ENCODE data around the gene TMEM60. TPM values are rescaled to one million over a fixed set of nuclear protein-coding genes. Genes with fewer than 3 reads are reported as not detected.

Gene TMEM60
- total and polyA plus RNA-seq, 2 of the 13 experiments (the other 11 are each of a cell fraction or from before 2014, with no cell fraction given), result 25.6 to 27.7 TPM

GRCh38 chr7:77833136-77833535, 34.9 kb upstream of the TMEM60 start (continued):
- TF ChIP-seq ELF4 (CRISPR knock-in tag; IDR thresholded peaks at IDR 0.05; ENCODE audit: borderline replicate concordance) (no peak), ZNF24 (IDR thresholded peaks at IDR 0.05) (no peak), DNMT1 (CRISPR knock-in tag; IDR thresholded peaks at IDR 0.05) (no peak), THYN1 (CRISPR knock-in tag; IDR thresholded peaks at IDR 0.05; ENCODE audit: borderline replicate concordance, low read depth) (no peak), NFKBIZ (CRISPR knock-in tag; IDR thresholded peaks at IDR 0.05) (no peak), FOXJ3 (CRISPR knock-in tag; IDR thresholded peaks at IDR 0.05; ENCODE audit: borderline replicate concordance) (no peak), RARG (CRISPR knock-in tag; IDR thresholded peaks at IDR 0.05; ENCODE audit: low read depth) (no peak), SOX5 (CRISPR knock-in tag; IDR thresholded peaks at IDR 0.05; ENCODE audit: borderline replicate concordance) (no peak)
- TF ChIP-seq, protein P1, sequence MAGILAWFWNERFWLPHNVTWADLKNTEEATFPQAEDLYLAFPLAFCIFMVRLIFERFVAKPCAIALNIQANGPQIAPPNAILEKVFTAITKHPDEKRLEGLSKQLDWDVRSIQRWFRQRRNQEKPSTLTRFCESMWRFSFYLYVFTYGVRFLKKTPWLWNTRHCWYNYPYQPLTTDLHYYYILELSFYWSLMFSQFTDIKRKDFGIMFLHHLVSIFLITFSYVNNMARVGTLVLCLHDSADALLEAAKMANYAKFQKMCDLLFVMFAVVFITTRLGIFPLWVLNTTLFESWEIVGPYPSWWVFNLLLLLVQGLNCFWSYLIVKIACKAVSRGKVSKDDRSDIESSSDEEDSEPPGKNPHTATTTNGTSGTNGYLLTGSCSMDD (CRISPR knock-in tag; IDR thresholded peaks at IDR 0.05), result no peak

DNA sequence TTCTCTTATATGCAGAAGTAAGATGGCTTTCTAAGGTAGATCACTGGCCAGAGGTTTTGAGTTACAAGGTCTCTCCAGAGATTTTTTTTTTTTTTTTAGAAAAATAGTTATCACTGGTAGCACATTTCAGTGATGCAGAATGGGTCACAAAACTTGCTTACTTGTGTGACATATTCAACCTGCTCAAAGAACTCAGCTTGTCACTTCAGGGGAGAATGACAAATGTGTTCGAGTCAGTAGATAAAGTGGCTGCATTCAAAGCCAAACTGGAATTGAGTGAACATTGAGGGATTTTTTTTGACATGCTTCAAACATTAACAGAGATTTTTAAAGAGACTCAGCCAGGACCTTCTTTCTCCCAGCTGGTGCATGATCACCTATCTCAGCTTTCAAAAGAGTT, 33.7 kb upstream of the TMEM60 start:
- no peak overlapping the region for H3K27ac ChIP-seq (ENCODE audit: extremely low read length, insufficient read depth, low read length)
- H3K27me3 ChIP-seq (ENCODE audit: control insufficient read depth in 1 of 2, insufficient read depth in 2 of 2, low read length in 2 of 2), result no peaks in the 10 kb centered on the region
- H3K79me2 ChIP-seq (ENCODE audit: insufficient read depth, low read length), result no peaks in the 10 kb centered on the region
- no peak overlapping the region for H3K4me3 ChIP-seq (replicated peaks in 1 of 3; ENCODE audit: insufficient read depth in 1 of 3, low read depth in 2 of 3, low read length in 3 of 3)
- no peak for FAIRE-seq
- no peak overlapping the region for H3K4me2 ChIP-seq (ENCODE audit: low read depth, low read length)
- in situ Hi-C loops (cut with HindIII; ENCODE audit: extremely low pct_ligation_motif_present, low pct_unique_long_range_greater_than_20kb) (no loop called here), intact Hi-C loops (cut with micrococcal nuclease; ENCODE audit: unreplicated experiment) (no loop called here)
- BruUV-seq (replicated peaks), result no TSS peak
- H3K36me3 ChIP-seq (replicated peaks in 1 of 2; ENCODE audit: control insufficient read depth in 1 of 2, insufficient read depth in 2 of 2, low read length in 2 of 2), result no peaks in the 10 kb centered on the region
- H4K20me1 ChIP-seq (ENCODE audit: insufficient read depth, low read length), result no peaks in the 10 kb centered on the region
- no peaks in the 10 kb centered on the region for H3K9me3 ChIP-seq (ENCODE audit: low read length)
- CTCF ChIA-PET (ENCODE audit: low intra/inter-chr PET ratio, low total read pairs), result no interaction called here
- H2AFZ ChIP-seq (ENCODE audit: low read length), result no peak overlapping the region
- DNase-seq (ENCODE audit: low spot score), result no peak
- H3K4me1 ChIP-seq (ENCODE audit: insufficient read depth, low read length), result peaks cover 11% of the 10 kb centered on the region
- WGBS (ENCODE audit: low lambda C conversion rate), result 84% methylated on average over 1 of the region's 1 CpG
- ATAC-seq, result no peak
- no peak overlapping the region for H3K9ac ChIP-seq (ENCODE audit: insufficient read depth, low read depth, low read length)
- POLR2A ChIA-PET, result no interaction called here
- TF ChIP-seq ZNF556 (CRISPR knock-in tag; IDR thresholded peaks at IDR 0.05; ENCODE audit: borderline replicate concordance), result no peak
- no peak for TF ChIP-seq SSRP1 (CRISPR knock-in tag; IDR thresholded peaks at IDR 0.05)
- TF ChIP-seq ELF4 (CRISPR knock-in tag; IDR thresholded peaks at IDR 0.05; ENCODE audit: borderline replicate concordance), result no peak
- TF ChIP-seq AKAP8 (CRISPR knock-in tag; IDR thresholded peaks at IDR 0.05), result no peak
- no peak for TF ChIP-seq TRIM24 (CRISPR knock-in tag; IDR thresholded peaks at IDR 0.05)
- TF ChIP-seq HMG20B (CRISPR knock-in tag; conservative IDR thresholded peaks at IDR 0.05), result no peak
- no peak for TF ChIP-seq ZBTB8A (CRISPR knock-in tag; IDR thresholded peaks at IDR 0.05; ENCODE audit: borderline replicate concordance, low read depth)
- no peak for TF ChIP-seq ZSCAN12 (CRISPR knock-in tag; IDR thresholded peaks at IDR 0.05)
- TF ChIP-seq ZBTB7B (CRISPR knock-in tag; IDR thresholded peaks at IDR 0.05), result no peak
- TF ChIP-seq, protein P2, sequence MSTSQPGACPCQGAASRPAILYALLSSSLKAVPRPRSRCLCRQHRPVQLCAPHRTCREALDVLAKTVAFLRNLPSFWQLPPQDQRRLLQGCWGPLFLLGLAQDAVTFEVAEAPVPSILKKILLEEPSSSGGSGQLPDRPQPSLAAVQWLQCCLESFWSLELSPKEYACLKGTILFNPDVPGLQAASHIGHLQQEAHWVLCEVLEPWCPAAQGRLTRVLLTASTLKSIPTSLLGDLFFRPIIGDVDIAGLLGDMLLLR (CRISPR knock-in tag; IDR thresholded peaks at IDR 0.05), result no peak
- no peak for TF ChIP-seq ZNF737 (CRISPR knock-in tag; IDR thresholded peaks at IDR 0.05; ENCODE audit: borderline replicate concordance)
- no peak for TF ChIP-seq TP53 (CRISPR knock-in tag; conservative IDR thresholded peaks at IDR 0.05)
- TF ChIP-seq KAT8 (CRISPR knock-in tag; IDR thresholded peaks at IDR 0.05), result no peak
- no peak for TF ChIP-seq ZNF788 (CRISPR knock-in tag; IDR thresholded peaks at IDR 0.05; ENCODE audit: borderline replicate concordance)
- TF ChIP-seq ZGPAT (CRISPR knock-in tag; IDR thresholded peaks at IDR 0.05), result no peak
- TF ChIP-seq ZNF260 (CRISPR knock-in tag; IDR thresholded peaks at IDR 0.05; ENCODE audit: borderline replicate concordance, low read depth), result no peak
- TF ChIP-seq ZNF138 (CRISPR knock-in tag; IDR thresholded peaks at IDR 0.05; ENCODE audit: low read depth), result no peak

Data from HepG2 (cell line).